CD14-positive monocyte (primary cell): ENCODE measurements around the gene KLHL3. TPM values are rescaled to one million over a fixed set of nuclear protein-coding genes. Genes with fewer than 3 reads are reported as not detected.

Source experiments
- DNase-seq, 3 donors: peaks; one replicate each; pipeline ENCODE4 v3.0.0-alpha.2; 2011 to 2022
- H2AFZ ChIP-seq: 2 replicates; pipeline ENCODE4 v1.6.0; 2012; ENCODE audit warnings: mild to moderate bottlenecking, low read depth, low read length, inconsistent platforms; ENCODE audit not compliant: insufficient read depth, poor library complexity, severe bottlenecking
- H3K27ac ChIP-seq, 2 donors: 1 replicate in 1 of 2; 2 replicates in 1 of 2; pipeline ENCODE4 v1.5.1; 2012 to 2013; ENCODE audit warnings: low read length in 2 of 2, control low read depth in 1 of 2, inconsistent platforms in 1 of 2, low read depth in 1 of 2, mild to moderate bottlenecking in 1 of 2
- H3K27me3 ChIP-seq, 2 donors: one replicate each; pipeline versions ENCODE4 v1.6.0 to v1.6.1; 2011 to 2013; ENCODE audit warnings: low read length in 2 of 2; ENCODE audit not compliant: control insufficient read depth in 2 of 2, insufficient read depth in 2 of 2
- H3K36me3 ChIP-seq, 2 donors: replicated peaks in 1 of 2; 1 replicate in 1 of 2; 2 replicates in 1 of 2; pipeline versions ENCODE4 v1.5.1 to v1.6.1; 2012 to 2013; ENCODE audit warnings: low read length in 2 of 2, control low read depth in 1 of 2, inconsistent platforms in 1 of 2, mild to moderate bottlenecking in 1 of 2; ENCODE audit not compliant: insufficient read depth in 2 of 2, control insufficient read depth in 1 of 2
- H3K4me1 ChIP-seq, 2 donors: 1 replicate in 1 of 2; 2 replicates in 1 of 2; pipeline versions ENCODE4 v1.5.1 to v1.6.1; 2012 to 2013; ENCODE audit warnings: low read length in 2 of 2, control low read depth in 1 of 2, inconsistent platforms in 1 of 2, mild to moderate bottlenecking in 1 of 2, moderate library complexity in 1 of 2; ENCODE audit not compliant: insufficient read depth in 2 of 2, control insufficient read depth in 1 of 2
- H3K4me2 ChIP-seq: replicated peaks from 2 replicates; pipeline ENCODE3; 2012; ENCODE audit warnings: low read length, moderate library complexity, mild to moderate bottlenecking; ENCODE audit not compliant: poor library complexity, severe bottlenecking; ENCODE audit errors: extremely low read depth
- H3K4me3 ChIP-seq, 3 experiments: fragments of 200-600 bp in 1 of 3; sonication (generic) in 1 of 3; replicated peaks in 1 of 3; 1 replicate in 2 of 3; 2 replicates in 1 of 3; pipeline ENCODE4 v1.5.1; 2011 to 2013; ENCODE audit warnings: low read length in 3 of 3, mild to moderate bottlenecking in 3 of 3, control low read depth in 2 of 3, low read depth in 2 of 3, inconsistent platforms in 1 of 3, moderate library complexity in 1 of 3
- H3K79me2 ChIP-seq: 2 replicates; pipeline ENCODE4 v1.6.0; 2012; ENCODE audit warnings: mild to moderate bottlenecking, control low read depth, inconsistent platforms, low read length, moderate library complexity; ENCODE audit not compliant: insufficient read depth
- H3K9ac ChIP-seq: 2 replicates; pipeline ENCODE4 v1.6.0; 2017; ENCODE audit warnings: low read length, mild to moderate bottlenecking; ENCODE audit not compliant: insufficient read depth, poor library complexity, severe bottlenecking
- H3K9me3 ChIP-seq, 2 donors: replicated peaks in 1 of 2; 1 replicate in 1 of 2; 2 replicates in 1 of 2; pipeline versions ENCODE4 v1.5.1 to v1.6.1; 2012 to 2013; ENCODE audit warnings: low read length in 2 of 2, control low read depth in 1 of 2; ENCODE audit not compliant: control insufficient read depth in 1 of 2, insufficient read depth in 1 of 2
- H4K20me1 ChIP-seq: 2 replicates; pipeline ENCODE4 v1.6.0; 2012; ENCODE audit warnings: mild to moderate bottlenecking, low read length, control low read depth, moderate library complexity; ENCODE audit not compliant: insufficient read depth
- H3K27ac Mint-ChIP-seq, 7 donors: one replicate each; pipeline ENCODE4 v1.8.0; 2020; ENCODE audit warnings: mild to moderate bottlenecking in 7 of 7, mixed read lengths in 7 of 7, moderate library complexity in 6 of 7, inconsistent platforms in 2 of 7
- H3K27me3 Mint-ChIP-seq, 3 donors: one replicate each; pipeline ENCODE4 v1.8.0; 2021 to 2022; ENCODE audit warnings: low read depth in 3 of 3, mild to moderate bottlenecking in 3 of 3, mixed read lengths in 3 of 3, moderate library complexity in 3 of 3, inconsistent platforms in 1 of 3
- H3K36me3 Mint-ChIP-seq, 2 donors: one replicate each; pipeline ENCODE4 v1.8.0; 2020; ENCODE audit warnings: mixed read lengths in 2 of 2, inconsistent platforms in 1 of 2, mild to moderate bottlenecking in 1 of 2
- H3K4me1 Mint-ChIP-seq: one replicate; pipeline ENCODE4 v1.8.0; 2020; ENCODE audit warnings: mild to moderate bottlenecking, mixed read lengths
- H3K4me3 Mint-ChIP-seq, 2 donors: one replicate each; pipeline ENCODE4 v1.8.0; 2020; ENCODE audit warnings: mild to moderate bottlenecking in 2 of 2, mixed read lengths in 2 of 2, moderate library complexity in 1 of 2
- H3K9me3 Mint-ChIP-seq, 7 donors: one replicate each; pipeline ENCODE4 v1.8.0; 2020 to 2022; ENCODE audit warnings: mixed read lengths in 7 of 7, mild to moderate bottlenecking in 6 of 7, moderate library complexity in 6 of 7, inconsistent platforms in 2 of 7
- WGBS: methylation state at CpG from one replicate; pipeline ENCODE4 v1.1.5; 2013; ENCODE audit warnings: missing lambda C conversion rate; ENCODE audit not compliant: insufficient coverage; 5-methylcytosine and 5-hydroxymethylcytosine counted together
- intact Hi-C, 2 donors: fragments of 100-400 bp; cut with micrococcal nuclease; formaldehyde crosslinking; loops; one replicate each; pipeline versions ENCODE4 v1.15.0 to v1.15.1; 2023
- polyA plus RNA-seq, 3 donors: library from polyadenylated mRNA; depleted of rRNA in 1 of 3; unstranded in 2 of 3; stranded (reverse) in 1 of 3; fragments of 300-500 nt in 2 of 3; fragments of >200 nt in 1 of 3; fragmentation: Illumina TruSeq in 2 of 3; gene quantifications; 1 replicate in 2 of 3; 2 replicates in 1 of 3; pipeline ENCODE4 v1.2.3, GENCODE V29; 2012 to 2021
- TF ChIP-seq, protein P1 (sequence below): fragments of 200-600 bp; IDR thresholded peaks from one replicate; pipeline ENCODE4 v1.8.0; 2022; ENCODE audit warnings: antibody characterized with exemption, mild to moderate bottlenecking

Gene KLHL3
- polyA plus RNA-seq, 3 donors = 0.71 TPM; not detected in 2

DNA sequence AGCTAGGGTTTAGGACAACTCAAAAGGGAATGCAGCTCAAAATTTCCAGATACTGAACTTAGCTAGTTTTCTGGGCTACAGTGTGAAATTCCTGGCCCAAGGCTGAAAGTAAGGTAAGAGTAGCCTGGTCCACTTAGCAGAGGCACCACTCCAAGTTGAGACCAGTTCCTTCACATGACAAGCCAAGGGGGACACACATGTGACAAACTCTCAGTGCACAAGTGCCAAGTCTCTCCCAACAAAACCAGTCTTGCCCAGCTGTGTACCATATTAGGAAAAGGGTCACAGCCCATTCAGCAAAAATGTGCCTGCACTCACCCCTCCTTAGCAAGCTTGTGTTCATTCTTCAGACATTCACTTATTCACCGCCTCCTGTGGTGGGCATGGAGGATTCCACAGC, 27.8 kb downstream of the KLHL3 start:
- TF ChIP-seq, protein P1, sequence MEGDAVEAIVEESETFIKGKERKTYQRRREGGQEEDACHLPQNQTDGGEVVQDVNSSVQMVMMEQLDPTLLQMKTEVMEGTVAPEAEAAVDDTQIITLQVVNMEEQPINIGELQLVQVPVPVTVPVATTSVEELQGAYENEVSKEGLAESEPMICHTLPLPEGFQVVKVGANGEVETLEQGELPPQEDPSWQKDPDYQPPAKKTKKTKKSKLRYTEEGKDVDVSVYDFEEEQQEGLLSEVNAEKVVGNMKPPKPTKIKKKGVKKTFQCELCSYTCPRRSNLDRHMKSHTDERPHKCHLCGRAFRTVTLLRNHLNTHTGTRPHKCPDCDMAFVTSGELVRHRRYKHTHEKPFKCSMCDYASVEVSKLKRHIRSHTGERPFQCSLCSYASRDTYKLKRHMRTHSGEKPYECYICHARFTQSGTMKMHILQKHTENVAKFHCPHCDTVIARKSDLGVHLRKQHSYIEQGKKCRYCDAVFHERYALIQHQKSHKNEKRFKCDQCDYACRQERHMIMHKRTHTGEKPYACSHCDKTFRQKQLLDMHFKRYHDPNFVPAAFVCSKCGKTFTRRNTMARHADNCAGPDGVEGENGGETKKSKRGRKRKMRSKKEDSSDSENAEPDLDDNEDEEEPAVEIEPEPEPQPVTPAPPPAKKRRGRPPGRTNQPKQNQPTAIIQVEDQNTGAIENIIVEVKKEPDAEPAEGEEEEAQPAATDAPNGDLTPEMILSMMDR = no peak
- no peaks in the 10 kb centered on the region for H3K27me3 ChIP-seq
- no peaks in the 10 kb centered on the region for H3K36me3 ChIP-seq
- intact Hi-C loops = no loop called here
- DNase-seq = no peak
- H3K4me3 ChIP-seq = no peak overlapping the region
- H3K4me1 ChIP-seq = no peaks in the 10 kb centered on the region
- no peak overlapping the region for H3K27ac ChIP-seq
- no peak overlapping the region for H3K27ac Mint-ChIP-seq
- no peaks in the 10 kb centered on the region for H3K79me2 ChIP-seq
- no CpG with 5 or more reads among the region's 1 CpG for WGBS
- H3K4me1 Mint-ChIP-seq = no peaks in the 10 kb centered on the region
- no peak overlapping the region for H3K9ac ChIP-seq
- H3K9me3 ChIP-seq = no peaks in the 10 kb centered on the region
- H4K20me1 ChIP-seq = no peaks in the 10 kb centered on the region
- H3K9me3 Mint-ChIP-seq = peaks cover 0 to 4% (median 2%) of the 10 kb centered on the region in 7 donors
- peaks cover 0 to 3% (median 0%) of the 10 kb centered on the region in 3 donors for H3K27me3 Mint-ChIP-seq
- no peak overlapping the region for H3K4me2 ChIP-seq
- H3K4me3 Mint-ChIP-seq = no peak overlapping the region
- H2AFZ ChIP-seq = no peak overlapping the region
- H3K36me3 Mint-ChIP-seq = no peaks in the 10 kb centered on the region

DNA sequence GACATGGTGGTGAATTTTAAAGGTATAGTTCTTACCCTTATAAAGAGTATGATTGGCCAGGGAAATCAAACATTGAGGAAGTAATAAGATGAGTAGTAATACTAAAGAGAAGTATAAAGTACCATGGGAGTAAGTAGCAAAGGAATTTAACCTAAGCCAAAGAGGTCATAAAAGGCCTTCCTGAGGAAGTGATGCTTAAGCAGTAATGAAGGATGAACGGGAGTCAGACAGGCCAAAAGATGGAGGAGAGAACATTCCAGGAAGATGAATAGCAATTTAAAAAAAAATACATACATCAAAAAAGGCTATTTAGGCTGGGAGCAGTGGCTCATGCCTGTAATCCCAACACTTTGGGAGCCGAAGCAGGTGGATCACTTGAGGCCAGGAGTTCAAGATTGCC, 29.0 kb downstream of the KLHL3 start:
- H3K27ac Mint-ChIP-seq = no peak overlapping the region
- no peak overlapping the region for H2AFZ ChIP-seq
- H3K9me3 Mint-ChIP-seq = peaks cover 0 to 3% (median 0%) of the 10 kb centered on the region in 7 donors
- no peak overlapping the region for H3K9ac ChIP-seq
- H3K27me3 ChIP-seq = no peaks in the 10 kb centered on the region
- no peaks in the 10 kb centered on the region for H3K4me1 ChIP-seq
- no peaks in the 10 kb centered on the region for H3K36me3 Mint-ChIP-seq
- no peak overlapping the region for H3K4me3 Mint-ChIP-seq
- no peak overlapping the region for H3K4me2 ChIP-seq
- no peak overlapping the region for H3K27ac ChIP-seq
- H4K20me1 ChIP-seq = no peaks in the 10 kb centered on the region
- intact Hi-C loops = no loop called here
- H3K79me2 ChIP-seq = no peaks in the 10 kb centered on the region
- DNase-seq = no peak
- peaks cover 0 to 3% (median 1%) of the 10 kb centered on the region in 3 donors for H3K27me3 Mint-ChIP-seq
- 100% methylated on average over 1 of the region's 2 CpGs for WGBS
- H3K36me3 ChIP-seq = no peaks in the 10 kb centered on the region
- no peaks in the 10 kb centered on the region for H3K9me3 ChIP-seq
- TF ChIP-seq, protein P1 = no peak
- H3K4me3 ChIP-seq = no peak overlapping the region
- no peaks in the 10 kb centered on the region for H3K4me1 Mint-ChIP-seq
